Panc1 (cell line): Measurements from ENCODE around the gene THAP12. TPM values are rescaled to one million over a fixed set of nuclear protein-coding genes. Genes with fewer than 3 reads are reported as not detected.

Experiments used
- ATAC-seq: fragments of 200-7000 bp; cut with Tn5 transposase; 2 replicates; pipeline ENCODE4 v1.9.1; 2020; ENCODE audit warnings: mild to moderate bottlenecking, moderate library complexity
- BruUV-seq: library from RNA; stranded (reverse); fragments of 400-500 nt; replicated peaks from 2 replicates; lab custom pipeline; 2021; lab: Mats Ljungman, UMichigan
- CTCF ChIA-PET: fragments of 300-600 bp; sonication (Branson Sonifier 250); formaldehyde crosslinking; loops from one replicate; lab custom pipeline; 2022; ENCODE audit warnings: antibody characterized with exemption; lab: Charles Lee
- POLR2A ChIA-PET: fragments of 300-600 bp; sonication (Branson Sonifier 250); formaldehyde crosslinking; loops from one replicate; lab custom pipeline; 2022; ENCODE audit warnings: antibody characterized with exemption; lab: Charles Lee
- DNase-seq: peaks from one replicate; pipeline ENCODE4 v3.0.0-alpha.2; 2010; ENCODE audit warnings: low read depth, low spot score
- H3K27ac ChIP-seq: 2 replicates; pipeline ENCODE4 v1.5.1; 2011; ENCODE audit warnings: mild to moderate bottlenecking, low read length, inconsistent platforms
- H3K27me3 ChIP-seq: fragments of 200-500 bp; sonication (Bioruptor generic); 2 replicates; pipeline ENCODE4 v1.6.0; 2014; ENCODE audit warnings: low read length, inconsistent platforms; ENCODE audit not compliant: control insufficient read depth, insufficient read depth
- H3K36me3 ChIP-seq: fragments of 200-500 bp; sonication (Bioruptor generic); 2 replicates; pipeline ENCODE4 v1.5.1; 2014; ENCODE audit warnings: inconsistent platforms, mild to moderate bottlenecking, low read length, moderate library complexity; ENCODE audit not compliant: control insufficient read depth, insufficient read depth
- H3K4me1 ChIP-seq: 2 replicates; pipeline ENCODE4 v1.5.1; 2011; ENCODE audit warnings: inconsistent platforms, mild to moderate bottlenecking, low read length, moderate library complexity; ENCODE audit not compliant: control insufficient read depth, insufficient read depth
- H3K4me3 ChIP-seq, 2 experiments: 2 replicates each; pipeline ENCODE4 v1.5.1; 2011 to 2012; ENCODE audit warnings: low read depth in 2 of 2, low read length in 2 of 2, mild to moderate bottlenecking in 2 of 2, inconsistent platforms in 1 of 2, moderate library complexity in 1 of 2
- H3K9me3 ChIP-seq: fragments of 200-500 bp; sonication (Bioruptor generic); 2 replicates; pipeline ENCODE4 v1.5.1; 2014; ENCODE audit warnings: low read depth, mild to moderate bottlenecking, inconsistent platforms, low read length, moderate library complexity; ENCODE audit not compliant: control insufficient read depth, insufficient read depth
- POLR2AphosphoS5 ChIP-seq: IDR thresholded peaks from 2 replicates; pipeline ENCODE4 v1.6.1; 2012; ENCODE audit warnings: mild to moderate bottlenecking, low read depth, low read length, moderate library complexity
- REST ChIP-seq, 2 experiments: IDR thresholded peaks; 2 replicates each; pipeline ENCODE4 v1.6.1; 2011 to 2012; ENCODE audit warnings: low read depth in 2 of 2, control low read depth in 1 of 2, low read length in 1 of 2, mild to moderate bottlenecking in 1 of 2, moderate library complexity in 1 of 2; ENCODE audit not compliant: insufficient read depth in 1 of 2
- SIN3A ChIP-seq: IDR thresholded peaks from 2 replicates; pipeline ENCODE4 v1.6.1; 2012; ENCODE audit warnings: low read depth, mild to moderate bottlenecking, low read length, moderate library complexity, borderline replicate concordance; ENCODE audit not compliant: insufficient read depth
- TCF7L2 ChIP-seq: IDR thresholded peaks from 2 replicates; pipeline ENCODE4 v1.6.1; 2011; ENCODE audit warnings: mild to moderate bottlenecking, low read depth, low read length, inconsistent platforms
- in situ Hi-C: cut with HindIII; loops from 2 replicates; pipeline ENCODE4 v1.10.0; 2016; ENCODE audit warnings: low sequenced_read_pairs, low pct_unique_long_range_greater_than_20kb
- intact Hi-C: fragments of 100-400 bp; cut with micrococcal nuclease; formaldehyde crosslinking; loops from one replicate; pipeline ENCODE4 v1.10.0; 2022; ENCODE audit not compliant: unreplicated experiment
- total RNA-seq: library from RNA; stranded (reverse); gene quantifications from one replicate; pipeline ENCODE4 v1.2.1, GENCODE V29; 2021; ENCODE audit not compliant: unreplicated experiment
- TF ChIP-seq, protein P1 (sequence below): fragments of 450-650 bp; IDR thresholded peaks from 2 replicates; pipeline ENCODE4 v1.5.1; 2017; ENCODE audit warnings: mild to moderate bottlenecking

THAP12 gene
- total RNA-seq, 1 experiment from 2014 or later, result 57.3 TPM

GRCh38 chr11:76379807-76380158 is 1.1 kb downstream of the THAP12 start:
- no TSS peak for BruUV-seq
- Histone ChIP-seq H3K9me3 (no peaks in the 10 kb centered on the region), H3K27ac (peak overlapping the region; percentile 83), H3K27me3 (no peaks in the 10 kb centered on the region), H3K4me3 (peak overlapping the region; percentile 71 to 79), H3K4me1 (peaks cover 18% of the 10 kb centered on the region), H3K36me3 (no peaks in the 10 kb centered on the region)
- ChIA-PET POLR2A (no interaction called here), CTCF (interaction anchor here (0.5 kb wide), 1 partner anchor 493 kb away, joined by 3 read pairs; no protein-coding TSS in a partner anchor)
- intact Hi-C loops, result no loop called here
- no peak for TF ChIP-seq SIN3A
- TF ChIP-seq, protein P1, sequence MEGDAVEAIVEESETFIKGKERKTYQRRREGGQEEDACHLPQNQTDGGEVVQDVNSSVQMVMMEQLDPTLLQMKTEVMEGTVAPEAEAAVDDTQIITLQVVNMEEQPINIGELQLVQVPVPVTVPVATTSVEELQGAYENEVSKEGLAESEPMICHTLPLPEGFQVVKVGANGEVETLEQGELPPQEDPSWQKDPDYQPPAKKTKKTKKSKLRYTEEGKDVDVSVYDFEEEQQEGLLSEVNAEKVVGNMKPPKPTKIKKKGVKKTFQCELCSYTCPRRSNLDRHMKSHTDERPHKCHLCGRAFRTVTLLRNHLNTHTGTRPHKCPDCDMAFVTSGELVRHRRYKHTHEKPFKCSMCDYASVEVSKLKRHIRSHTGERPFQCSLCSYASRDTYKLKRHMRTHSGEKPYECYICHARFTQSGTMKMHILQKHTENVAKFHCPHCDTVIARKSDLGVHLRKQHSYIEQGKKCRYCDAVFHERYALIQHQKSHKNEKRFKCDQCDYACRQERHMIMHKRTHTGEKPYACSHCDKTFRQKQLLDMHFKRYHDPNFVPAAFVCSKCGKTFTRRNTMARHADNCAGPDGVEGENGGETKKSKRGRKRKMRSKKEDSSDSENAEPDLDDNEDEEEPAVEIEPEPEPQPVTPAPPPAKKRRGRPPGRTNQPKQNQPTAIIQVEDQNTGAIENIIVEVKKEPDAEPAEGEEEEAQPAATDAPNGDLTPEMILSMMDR, result no peak
- TF ChIP-seq POLR2AphosphoS5, result no peak
- TF ChIP-seq TCF7L2, result no peak
- no peak for TF ChIP-seq REST (IDR thresholded peaks at IDR 0.05; ENCODE audit: insufficient read depth in 1 of 2, low read depth in 2 of 2, low read length in 1 of 2)
- in situ Hi-C loops, result no loop called here
- no peak for ATAC-seq
- DNase-seq, result no peak

DNA sequence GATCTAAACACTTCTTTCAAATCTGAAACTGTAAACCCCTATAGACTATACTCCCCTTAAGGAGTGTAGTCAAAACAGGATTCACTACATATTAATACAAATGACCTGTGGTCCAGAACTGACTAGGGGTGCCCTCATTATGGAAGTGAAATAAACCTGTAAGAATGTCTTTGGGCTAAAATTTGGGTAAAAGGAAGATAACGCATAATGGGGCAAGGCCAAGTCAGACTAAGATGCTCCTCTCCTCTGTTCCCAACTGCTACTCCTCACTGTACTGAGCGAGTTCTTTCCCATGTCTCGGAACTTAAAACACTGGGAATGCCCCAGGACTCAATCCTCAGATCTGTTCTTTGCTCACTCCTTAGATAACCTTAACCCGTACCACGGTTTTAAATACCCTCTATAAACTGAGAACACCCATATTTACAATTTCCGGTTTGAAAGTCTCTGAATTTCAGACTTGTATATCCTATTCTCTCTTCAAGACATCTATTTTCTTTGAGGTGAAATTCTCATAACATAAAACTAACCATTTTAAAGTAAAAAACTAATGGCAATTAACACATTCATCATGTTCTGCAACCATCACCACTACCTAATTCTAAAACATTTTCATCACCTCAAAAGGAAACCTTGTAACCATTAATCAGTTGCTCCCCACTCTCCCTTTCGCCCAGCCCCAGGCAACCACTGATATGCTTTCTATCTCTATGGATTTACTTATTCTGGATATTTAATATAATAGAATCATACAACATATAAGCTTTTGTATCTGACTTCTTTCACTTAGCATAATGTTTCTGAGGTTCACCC is 4.0 kb downstream of the THAP12 start:
- Histone ChIP-seq H3K36me3 (no peaks in the 10 kb centered on the region), H3K4me3 (no peak overlapping the region), H3K9me3 (no peaks in the 10 kb centered on the region), H3K27me3 (no peaks in the 10 kb centered on the region), H3K27ac (no peak overlapping the region), H3K4me1 (peaks cover 15% of the 10 kb centered on the region)
- CTCF ChIA-PET, result no interaction called here
- in situ Hi-C loops (no loop called here), intact Hi-C loops (no loop called here)
- no peak for ATAC-seq
- POLR2A ChIA-PET, result no interaction called here
- BruUV-seq, result no TSS peak
- no peak for TF ChIP-seq SIN3A
- TF ChIP-seq POLR2AphosphoS5, result no peak
- no peak for DNase-seq

GRCh38 chr11:76371170-76371569 is 9.8 kb downstream of the THAP12 start:
- CTCF ChIA-PET, result no interaction called here
- POLR2A ChIA-PET, result interaction anchor here (0.6 to 0.8 kb wide), 2 partner anchors 57 to 183 kb away, joined by 3 to 9 read pairs; no protein-coding TSS in a partner anchor
- in situ Hi-C loops, result no loop called here
- H3K27me3 ChIP-seq, result no peaks in the 10 kb centered on the region
- no peak overlapping the region for H3K4me3 ChIP-seq
- ATAC-seq (peak; percentile 77), DNase-seq (peak; percentile 22)
- intact Hi-C loops, result no loop called here
- H3K27ac ChIP-seq, result no peak overlapping the region; the same call in 1 of the 2 replicates
- no peaks in the 10 kb centered on the region for H3K36me3 ChIP-seq
- no peaks in the 10 kb centered on the region for H3K9me3 ChIP-seq
- peaks cover 38% of the 10 kb centered on the region for H3K4me1 ChIP-seq
- TF ChIP-seq TCF7L2 (0 out of 2 replicates have a peak, but pooled peaks have one; percentile 40), REST (IDR thresholded peaks at IDR 0.05; ENCODE audit: insufficient read depth in 1 of 2, low read depth in 2 of 2, low read length in 1 of 2) (no peak)
- BruUV-seq, result TSS peak; percentile 31
